Caco-2 (cell line): Measurements from ENCODE around the gene TMEM218. TPM values are rescaled to one million over a fixed set of nuclear protein-coding genes. Genes with fewer than 3 reads are reported as not detected.

Experiments used
- BruUV-seq: library from RNA; stranded (reverse); fragments of 400-500 nt; replicated peaks from 2 replicates; lab custom pipeline; 2021; lab: Mats Ljungman, UMichigan
- CTCF ChIA-PET: fragments of 300-600 bp; sonication (Branson Sonifier 250); formaldehyde crosslinking; loops from one replicate; lab custom pipeline; 2022; ENCODE audit warnings: antibody characterized with exemption; lab: Charles Lee
- POLR2A ChIA-PET: fragments of 300-600 bp; sonication (Branson Sonifier 250); formaldehyde crosslinking; loops from one replicate; lab custom pipeline; 2022; ENCODE audit warnings: antibody characterized with exemption; lab: Charles Lee
- DNase-seq, 2 experiments: peaks; one replicate each; pipeline versions ENCODE4 v3.0.0 to v3.0.0-alpha.2; 2020 to 2022
- H3K27me3 ChIP-seq: replicated peaks from 2 replicates; pipeline ENCODE4 v1.6.0; 2011; ENCODE audit warnings: low read length; ENCODE audit not compliant: control insufficient read depth, insufficient read depth
- H3K36me3 ChIP-seq: 2 replicates; pipeline ENCODE4 v1.5.1; 2011; ENCODE audit warnings: low read length; ENCODE audit not compliant: control insufficient read depth, insufficient read depth
- H3K4me1 ChIP-seq: fragments of 250-450 bp; sonication (Bioruptor Pico); 2 replicates; pipeline ENCODE4 v1.5.1; 2020; ENCODE audit warnings: mild to moderate bottlenecking
- H3K4me3 ChIP-seq: 2 replicates; pipeline ENCODE4 v1.5.1; 2011; ENCODE audit warnings: low read depth, mild to moderate bottlenecking, control low read depth, low read length
- H3K9me3 ChIP-seq: fragments of 250-450 bp; sonication (Bioruptor Pico); 2 replicates; pipeline ENCODE4 v1.5.1; 2020; ENCODE audit warnings: mild to moderate bottlenecking, moderate library complexity
- H3K27ac Mint-ChIP-seq: one replicate; pipeline ENCODE4 v1.8.0; 2022; ENCODE audit warnings: mixed read lengths; ENCODE audit not compliant: unreplicated experiment
- H3K27me3 Mint-ChIP-seq: one replicate; pipeline ENCODE4 v1.8.0; 2022; ENCODE audit warnings: mixed read lengths; ENCODE audit not compliant: insufficient read depth, unreplicated experiment
- H3K36me3 Mint-ChIP-seq: one replicate; pipeline ENCODE4 v1.8.0; 2022; ENCODE audit warnings: mild to moderate bottlenecking, mixed read lengths; ENCODE audit not compliant: insufficient read depth, unreplicated experiment
- H3K4me1 Mint-ChIP-seq: one replicate; pipeline ENCODE4 v1.8.0; 2022; ENCODE audit warnings: low read depth, mixed read lengths; ENCODE audit not compliant: unreplicated experiment
- H3K4me3 Mint-ChIP-seq: one replicate; pipeline ENCODE4 v1.8.0; 2022; ENCODE audit warnings: mild to moderate bottlenecking, moderate library complexity, mixed read lengths; ENCODE audit not compliant: unreplicated experiment
- H3K9me3 Mint-ChIP-seq: one replicate; pipeline ENCODE4 v1.8.0; 2022; ENCODE audit warnings: mixed read lengths; ENCODE audit not compliant: unreplicated experiment
- intact Hi-C: fragments of 100-400 bp; cut with micrococcal nuclease; formaldehyde crosslinking; loops from one replicate; pipeline ENCODE4 v1.10.0; 2022; ENCODE audit not compliant: unreplicated experiment
- total RNA-seq: library from RNA; stranded (reverse); gene quantifications from 2 replicates; pipeline ENCODE4 v1.2.3, GENCODE V29; 2022
- TF ChIP-seq, protein P1 (sequence below), 2 experiments: fragments of 200-600 bp in 1 of 2; IDR thresholded peaks; 1 replicate in 1 of 2; 2 replicates in 1 of 2; pipeline versions ENCODE4 v1.5.1 to v1.8.0; 2011 to 2022; ENCODE audit warnings: antibody characterized with exemption in 1 of 2, control low read depth in 1 of 2, inconsistent platforms in 1 of 2, low read depth in 1 of 2, low read length in 1 of 2, mild to moderate bottlenecking in 1 of 2, moderate library complexity in 1 of 2; ENCODE audit not compliant: insufficient read depth in 1 of 2, severe bottlenecking in 1 of 2, unreplicated experiment in 1 of 2

The TMEM218 gene
- total RNA-seq, 1 experiment from 2014 or later = 20.3 TPM

DNA sequence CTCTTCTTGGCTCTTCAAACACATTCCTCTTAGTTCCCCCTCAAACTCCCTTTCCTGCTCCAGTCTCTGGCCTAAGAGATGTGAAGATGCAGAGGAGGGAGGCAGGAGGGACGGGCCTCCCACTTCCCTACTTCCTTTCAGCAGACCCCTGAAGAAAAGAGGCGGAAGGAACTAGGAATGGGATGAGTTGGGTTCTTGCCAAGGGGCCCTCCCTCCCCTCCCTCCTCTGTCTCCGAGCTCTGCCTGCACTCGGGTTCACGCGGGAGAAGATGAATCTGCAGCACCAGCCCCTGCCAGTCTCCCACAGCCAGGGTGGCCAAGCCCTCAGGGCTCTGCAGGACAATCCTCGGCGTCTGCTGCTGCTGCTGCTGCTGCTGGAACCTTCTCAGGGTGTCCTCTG, 28.8 kb upstream of the TMEM218 start:
- Histone ChIP-seq H3K27me3 (no peaks in the 10 kb centered on the region), H3K9me3 (no peaks in the 10 kb centered on the region), H3K36me3 (no peaks in the 10 kb centered on the region), H3K4me1 (0 out of 2 replicates have a peak, but pooled peaks cover 5% of the 10 kb centered on the region), H3K4me3 (no peak overlapping the region)
- POLR2A ChIA-PET = no interaction called here
- BruUV-seq = no TSS peak
- no peak overlapping the region for H3K4me3 Mint-ChIP-seq
- intact Hi-C loops = no loop called here
- TF ChIP-seq, protein P1, sequence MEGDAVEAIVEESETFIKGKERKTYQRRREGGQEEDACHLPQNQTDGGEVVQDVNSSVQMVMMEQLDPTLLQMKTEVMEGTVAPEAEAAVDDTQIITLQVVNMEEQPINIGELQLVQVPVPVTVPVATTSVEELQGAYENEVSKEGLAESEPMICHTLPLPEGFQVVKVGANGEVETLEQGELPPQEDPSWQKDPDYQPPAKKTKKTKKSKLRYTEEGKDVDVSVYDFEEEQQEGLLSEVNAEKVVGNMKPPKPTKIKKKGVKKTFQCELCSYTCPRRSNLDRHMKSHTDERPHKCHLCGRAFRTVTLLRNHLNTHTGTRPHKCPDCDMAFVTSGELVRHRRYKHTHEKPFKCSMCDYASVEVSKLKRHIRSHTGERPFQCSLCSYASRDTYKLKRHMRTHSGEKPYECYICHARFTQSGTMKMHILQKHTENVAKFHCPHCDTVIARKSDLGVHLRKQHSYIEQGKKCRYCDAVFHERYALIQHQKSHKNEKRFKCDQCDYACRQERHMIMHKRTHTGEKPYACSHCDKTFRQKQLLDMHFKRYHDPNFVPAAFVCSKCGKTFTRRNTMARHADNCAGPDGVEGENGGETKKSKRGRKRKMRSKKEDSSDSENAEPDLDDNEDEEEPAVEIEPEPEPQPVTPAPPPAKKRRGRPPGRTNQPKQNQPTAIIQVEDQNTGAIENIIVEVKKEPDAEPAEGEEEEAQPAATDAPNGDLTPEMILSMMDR (IDR thresholded peaks at IDR 0.05; ENCODE audit: insufficient read depth in 1 of 2, low read depth in 1 of 2, low read length in 1 of 2, severe bottlenecking in 1 of 2, unreplicated experiment in 1 of 2) = no peak
- DNase-seq = no peak
- H3K4me1 Mint-ChIP-seq = no peaks in the 10 kb centered on the region
- H3K9me3 Mint-ChIP-seq = no peaks in the 10 kb centered on the region
- H3K27ac Mint-ChIP-seq = no peak overlapping the region
- H3K27me3 Mint-ChIP-seq = peaks cover 7% of the 10 kb centered on the region
- CTCF ChIA-PET = interaction anchor here (1.2 to 5.9 kb wide), 6 partner anchors 8 to 206 kb away, joined by 3 to 117 read pairs (median 10); partner anchors contain the start of gene TMEM218
- no peaks in the 10 kb centered on the region for H3K36me3 Mint-ChIP-seq

DNA sequence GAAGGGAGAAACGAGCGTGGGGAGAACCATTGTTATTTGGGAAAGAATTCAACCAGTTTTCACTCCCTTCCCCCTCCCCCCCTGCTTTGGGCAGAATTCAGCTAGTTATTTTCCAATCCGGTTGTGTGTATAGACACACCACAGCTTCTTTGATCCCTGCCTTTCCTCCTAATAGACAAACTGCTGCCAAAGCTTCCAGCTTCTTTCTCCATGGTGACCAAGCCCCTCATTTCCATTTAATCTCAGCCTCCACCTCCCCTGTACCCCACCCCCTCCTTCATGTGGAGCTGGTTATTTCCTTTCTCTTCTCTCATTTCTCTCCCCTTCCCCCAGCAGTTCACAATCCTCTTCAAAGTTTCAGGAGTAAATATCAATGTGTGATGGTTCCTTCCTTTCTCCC, 28.4 kb upstream of the TMEM218 start:
- intact Hi-C loops = no loop called here
- DNase-seq = no peak
- Histone ChIP-seq H3K4me1 (0 out of 2 replicates have a peak, but pooled peaks cover 5% of the 10 kb centered on the region), H3K36me3 (no peaks in the 10 kb centered on the region), H3K9me3 (no peaks in the 10 kb centered on the region), H3K4me3 (no peak overlapping the region), H3K27me3 (no peaks in the 10 kb centered on the region)
- POLR2A ChIA-PET = no interaction called here
- H3K36me3 Mint-ChIP-seq = no peaks in the 10 kb centered on the region
- no peaks in the 10 kb centered on the region for H3K4me1 Mint-ChIP-seq
- peaks cover 7% of the 10 kb centered on the region for H3K27me3 Mint-ChIP-seq
- BruUV-seq = no TSS peak
- no peaks in the 10 kb centered on the region for H3K9me3 Mint-ChIP-seq
- no peak overlapping the region for H3K4me3 Mint-ChIP-seq
- no peak overlapping the region for H3K27ac Mint-ChIP-seq
- CTCF ChIA-PET = interaction anchor here (1.6 to 5.9 kb wide), 4 partner anchors 15 to 206 kb away, joined by 7 to 117 read pairs (median 19); partner anchors contain the start of gene TMEM218
- TF ChIP-seq, protein P1 (IDR thresholded peaks at IDR 0.05; ENCODE audit: insufficient read depth in 1 of 2, low read depth in 1 of 2, low read length in 1 of 2, severe bottlenecking in 1 of 2, unreplicated experiment in 1 of 2) = no peak

DNA sequence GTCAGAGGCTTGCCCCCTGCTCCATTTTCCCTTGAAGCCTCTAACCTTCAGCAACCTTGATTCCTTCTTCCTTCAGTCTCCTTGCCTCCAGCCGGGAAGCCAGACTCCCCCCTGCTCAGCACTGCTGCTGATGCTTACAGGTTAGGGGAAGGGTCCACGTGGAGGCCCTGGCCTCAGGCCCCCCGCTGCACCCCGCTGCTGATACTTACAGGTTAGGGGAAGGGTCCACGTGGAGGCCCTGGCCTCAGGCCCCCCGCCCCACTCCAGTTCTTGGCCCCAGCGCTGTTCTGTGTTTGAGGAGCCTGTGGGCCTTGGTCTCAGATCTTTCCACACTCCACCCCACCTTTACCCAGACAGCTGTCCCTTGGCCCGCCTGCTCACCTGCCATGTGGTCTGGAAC, 27.5 kb upstream of the TMEM218 start:
- no peaks in the 10 kb centered on the region for H3K9me3 Mint-ChIP-seq
- TF ChIP-seq, protein P1 (IDR thresholded peaks at IDR 0.05; ENCODE audit: insufficient read depth in 1 of 2, low read depth in 1 of 2, low read length in 1 of 2, severe bottlenecking in 1 of 2, unreplicated experiment in 1 of 2) = no peak
- H3K4me3 Mint-ChIP-seq = no peak overlapping the region
- Histone ChIP-seq H3K9me3 (no peaks in the 10 kb centered on the region), H3K4me3 (no peak overlapping the region), H3K36me3 (no peaks in the 10 kb centered on the region), H3K4me1 (0 out of 2 replicates have a peak, but pooled peaks cover 5% of the 10 kb centered on the region), H3K27me3 (no peaks in the 10 kb centered on the region)
- intact Hi-C loops = no loop called here
- H3K27me3 Mint-ChIP-seq = peaks cover 2% of the 10 kb centered on the region
- ChIA-PET CTCF (interaction anchor here (3.9 kb wide), 1 partner anchor 14 kb away, joined by 26 read pairs; no protein-coding TSS in a partner anchor), POLR2A (no interaction called here)
- DNase-seq = no peak
- no TSS peak for BruUV-seq
- H3K36me3 Mint-ChIP-seq = no peaks in the 10 kb centered on the region
- H3K4me1 Mint-ChIP-seq = no peaks in the 10 kb centered on the region
- no peak overlapping the region for H3K27ac Mint-ChIP-seq
